PFSK-1 (cell line): Measurements from ENCODE around the gene KLHL17.

ENCODE experiments used
- REST ChIP-seq, 2 experiments: IDR thresholded peaks; 2 replicates each; pipeline versions ENCODE4 v1.6.1 to v1.8.0; 2011 to 2012; ENCODE audit warnings: low read depth in 2 of 2, low read length in 2 of 2, control low read depth in 1 of 2, inconsistent platforms in 1 of 2, mild to moderate bottlenecking in 1 of 2, moderate library complexity in 1 of 2; ENCODE audit not compliant: insufficient read depth in 1 of 2
- SIN3A ChIP-seq: IDR thresholded peaks from 2 replicates; pipeline ENCODE4 v1.6.1; 2012; ENCODE audit warnings: mild to moderate bottlenecking, low read length, moderate library complexity, borderline replicate concordance; ENCODE audit not compliant: insufficient read depth

DNA sequence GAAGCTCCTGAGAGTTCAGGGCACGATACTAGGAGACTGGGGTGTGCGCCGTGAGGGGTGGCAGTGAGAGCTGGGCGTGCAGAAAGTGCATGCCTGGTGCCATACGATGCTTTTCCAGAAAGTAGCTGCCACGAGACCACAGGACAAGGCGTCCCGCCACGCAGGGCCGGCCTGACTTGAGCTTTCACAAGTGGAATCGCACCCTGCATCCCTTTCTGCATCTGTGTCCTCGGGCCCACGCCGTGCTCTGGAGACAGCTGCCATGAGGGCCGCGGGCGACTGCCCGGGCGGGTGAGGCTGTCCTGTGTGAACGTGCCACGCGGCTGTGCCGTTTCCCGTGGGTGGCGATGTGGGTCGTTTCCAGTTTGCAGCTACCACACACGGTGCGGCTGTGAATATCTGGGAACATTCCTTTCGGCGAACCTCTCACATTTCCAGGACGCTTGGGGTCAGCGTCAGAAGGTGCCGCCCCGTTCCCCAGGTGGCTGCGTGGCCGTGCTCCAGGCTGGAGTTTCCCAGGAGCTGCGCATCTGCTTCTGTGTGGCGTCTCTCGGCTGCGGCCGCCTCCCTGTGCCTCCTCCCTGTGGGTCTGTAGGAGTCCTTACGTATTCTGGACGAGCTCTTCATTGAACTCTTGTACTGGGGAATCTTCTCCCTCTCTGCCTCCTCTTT, 22.5 kb downstream of the KLHL17 start:
- TF ChIP-seq SIN3A (no peak), REST (IDR thresholded peaks at IDR 0.05; ENCODE audit: insufficient read depth in 1 of 2, low read depth in 2 of 2, low read length in 2 of 2) (no peak)
